ENCODE results near the gene CDC42BPA.

CDC42BPA gene

GRCh38 chr1:227308367-227309336 is 9.6 kb downstream of the CDC42BPA start:
- WGBS, 2 experiments = 90 to 95% methylated on average over 5 to 6 of the region's 6 CpGs
- Histone ChIP-seq H3K27ac (ENCODE audit: insufficient read depth, low read depth, low read length, poor library complexity, severe bottlenecking) (no peak overlapping the region), H3K9me3 (ENCODE audit: control insufficient read depth, low read length) (no peaks in the 10 kb centered on the region), H3K36me3 (ENCODE audit: control insufficient read depth, insufficient read depth, low read length) (no peaks in the 10 kb centered on the region), H3K4me3 (ENCODE audit: insufficient read depth, low read depth, low read length) (no peak overlapping the region), H3K27me3 (ENCODE audit: control insufficient read depth, insufficient read depth, low read length, poor library complexity, severe bottlenecking) (no peaks in the 10 kb centered on the region), H3K4me1 (ENCODE audit: control insufficient read depth, insufficient read depth, low read length) (no peaks in the 10 kb centered on the region)

DNA sequence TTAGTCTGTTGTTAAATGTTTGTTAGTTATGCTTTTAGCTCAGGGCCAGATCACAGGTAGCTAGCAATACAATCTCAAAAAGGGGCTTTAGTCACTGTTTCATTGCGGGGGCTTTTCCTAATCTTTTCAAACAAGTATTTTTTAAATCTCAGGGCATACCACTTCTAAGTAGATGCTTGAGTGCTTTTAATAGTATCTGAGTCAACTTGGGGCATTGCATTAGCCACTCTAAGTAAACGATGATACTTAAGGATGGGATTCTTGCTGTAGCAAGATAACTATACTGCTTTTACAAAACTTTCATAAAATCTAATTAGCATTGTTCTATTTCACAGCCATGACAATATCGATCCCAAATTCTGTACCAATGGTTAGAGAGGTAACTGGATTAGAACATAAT is 11.6 kb downstream of the CDC42BPA start:
- Histone ChIP-seq H3K36me3 (ENCODE audit: control insufficient read depth, insufficient read depth, low read length) (no peaks in the 10 kb centered on the region), H3K27me3 (ENCODE audit: control insufficient read depth, insufficient read depth, low read length, poor library complexity, severe bottlenecking) (no peaks in the 10 kb centered on the region), H3K4me1 (ENCODE audit: control insufficient read depth, insufficient read depth, low read length) (no peaks in the 10 kb centered on the region), H3K27ac (ENCODE audit: insufficient read depth, low read depth, low read length, poor library complexity, severe bottlenecking) (no peak overlapping the region), H3K4me3 (ENCODE audit: insufficient read depth, low read depth, low read length) (no peak overlapping the region), H3K9me3 (ENCODE audit: control insufficient read depth, low read length) (no peaks in the 10 kb centered on the region)
- 88 to 100% methylated on average over 2 to 3 of the region's 3 CpGs for WGBS, 2 experiments

DNA sequence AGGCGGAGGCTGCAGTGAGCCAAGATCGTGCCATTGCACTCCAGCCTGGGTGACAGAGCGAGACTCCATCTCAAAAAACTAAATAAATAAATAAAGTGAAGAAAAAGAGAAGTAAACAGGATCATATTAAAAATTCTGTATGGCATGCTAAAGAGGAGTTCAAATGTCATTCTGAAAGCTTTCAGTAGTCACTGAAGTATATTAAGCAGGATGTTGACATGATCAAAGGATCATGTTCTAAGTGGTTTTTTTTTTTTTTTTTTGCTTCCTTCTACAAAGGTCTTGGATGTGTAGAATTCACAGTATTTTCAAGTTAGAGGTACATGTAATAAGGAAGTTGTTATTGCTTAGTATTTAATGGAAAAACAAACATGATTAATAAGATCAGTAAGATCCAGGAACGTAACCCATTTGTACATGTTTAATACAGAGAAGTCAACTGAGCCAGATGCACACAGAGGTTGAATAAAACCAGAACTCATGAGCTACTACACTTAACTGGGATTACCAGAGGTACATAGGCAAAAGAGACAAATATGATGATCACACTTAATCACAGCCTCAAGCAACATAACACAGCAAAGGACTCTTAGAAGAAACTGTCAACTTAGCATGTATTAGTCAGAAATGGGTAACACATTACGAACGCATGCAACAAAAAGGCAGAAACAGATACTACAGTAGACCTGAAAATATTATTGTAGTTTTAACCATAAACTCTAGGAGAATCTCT is 12.2 kb downstream of the CDC42BPA start:
- Histone ChIP-seq H3K4me3 (ENCODE audit: insufficient read depth, low read depth, low read length) (no peak overlapping the region), H3K27ac (ENCODE audit: insufficient read depth, low read depth, low read length, poor library complexity, severe bottlenecking) (no peak overlapping the region), H3K4me1 (ENCODE audit: control insufficient read depth, insufficient read depth, low read length) (no peaks in the 10 kb centered on the region), H3K9me3 (ENCODE audit: control insufficient read depth, low read length) (no peaks in the 10 kb centered on the region), H3K36me3 (ENCODE audit: control insufficient read depth, insufficient read depth, low read length) (no peaks in the 10 kb centered on the region), H3K27me3 (ENCODE audit: control insufficient read depth, insufficient read depth, low read length, poor library complexity, severe bottlenecking) (no peaks in the 10 kb centered on the region)
- 95 to 100% methylated on average over 3 to 4 of the region's 6 CpGs for WGBS, 2 experiments

GRCh38 chr1:227304665-227305064 is 13.6 kb downstream of the CDC42BPA start:
- Histone ChIP-seq H3K27me3 (ENCODE audit: control insufficient read depth, insufficient read depth, low read length, poor library complexity, severe bottlenecking) (no peaks in the 10 kb centered on the region), H3K27ac (ENCODE audit: insufficient read depth, low read depth, low read length, poor library complexity, severe bottlenecking) (no peak overlapping the region), H3K4me3 (ENCODE audit: insufficient read depth, low read depth, low read length) (no peak overlapping the region), H3K36me3 (ENCODE audit: control insufficient read depth, insufficient read depth, low read length) (no peaks in the 10 kb centered on the region), H3K9me3 (ENCODE audit: control insufficient read depth, low read length) (no peaks in the 10 kb centered on the region), H3K4me1 (ENCODE audit: control insufficient read depth, insufficient read depth, low read length) (no peaks in the 10 kb centered on the region)

DNA sequence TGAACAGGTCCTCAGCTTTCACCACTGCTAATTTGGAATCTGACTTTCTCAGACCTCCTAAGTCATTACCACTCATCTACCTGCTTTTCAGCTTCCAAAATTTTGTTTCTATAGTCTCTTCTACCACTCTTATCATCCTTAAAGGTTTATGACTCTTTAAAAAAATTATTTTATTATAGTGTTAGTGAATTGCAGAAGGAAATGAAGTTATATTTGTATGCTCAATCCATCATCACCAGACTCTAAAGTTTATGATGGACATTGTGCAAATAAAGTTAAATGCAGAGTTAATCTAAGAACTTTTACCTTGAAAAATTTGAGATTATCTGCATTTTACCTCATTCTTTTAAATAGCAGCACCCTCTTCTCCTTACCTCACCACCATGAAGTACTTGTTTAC is 14.6 kb downstream of the CDC42BPA start:
- Histone ChIP-seq H3K27ac (ENCODE audit: insufficient read depth, low read depth, low read length, poor library complexity, severe bottlenecking) (no peak overlapping the region), H3K36me3 (ENCODE audit: control insufficient read depth, insufficient read depth, low read length) (no peaks in the 10 kb centered on the region), H3K4me1 (ENCODE audit: control insufficient read depth, insufficient read depth, low read length) (no peaks in the 10 kb centered on the region), H3K27me3 (ENCODE audit: control insufficient read depth, insufficient read depth, low read length, poor library complexity, severe bottlenecking) (no peaks in the 10 kb centered on the region), H3K9me3 (ENCODE audit: control insufficient read depth, low read length) (no peaks in the 10 kb centered on the region), H3K4me3 (ENCODE audit: insufficient read depth, low read depth, low read length) (no peak overlapping the region)

DNA sequence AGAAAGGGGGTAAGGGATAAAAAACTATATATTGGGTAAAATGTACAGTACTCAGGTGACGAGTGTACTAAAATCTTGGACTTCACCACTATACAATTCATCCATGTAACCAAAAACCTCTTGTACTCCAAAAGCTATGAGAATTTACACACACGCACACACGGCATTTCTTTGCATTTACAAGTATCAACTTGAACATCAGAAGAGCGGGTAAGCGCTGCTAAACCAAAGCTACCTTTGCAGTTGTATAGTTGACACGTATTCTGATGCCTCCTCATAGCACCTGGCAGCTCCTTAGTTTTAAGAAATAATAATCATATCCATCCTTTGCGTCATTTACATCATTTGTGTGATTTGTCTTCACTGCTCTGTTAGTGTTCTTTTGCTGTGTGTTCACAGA is 17.6 kb downstream of the CDC42BPA start:
- Histone ChIP-seq H3K4me1 (ENCODE audit: control insufficient read depth, insufficient read depth, low read length) (no peaks in the 10 kb centered on the region), H3K9me3 (ENCODE audit: control insufficient read depth, low read length) (no peaks in the 10 kb centered on the region), H3K27ac (ENCODE audit: insufficient read depth, low read depth, low read length, poor library complexity, severe bottlenecking) (no peak overlapping the region), H3K36me3 (ENCODE audit: control insufficient read depth, insufficient read depth, low read length) (no peaks in the 10 kb centered on the region), H3K27me3 (ENCODE audit: control insufficient read depth, insufficient read depth, low read length, poor library complexity, severe bottlenecking) (no peaks in the 10 kb centered on the region), H3K4me3 (ENCODE audit: insufficient read depth, low read depth, low read length) (no peak overlapping the region)
- WGBS, 2 experiments = 96 to 97% methylated on average over 6 to 7 of the region's 7 CpGs

GRCh38 chr1:227299688-227300087 is 18.6 kb downstream of the CDC42BPA start:
- H3K36me3 ChIP-seq (ENCODE audit: control insufficient read depth, insufficient read depth, low read length) = no peaks in the 10 kb centered on the region
- no peaks in the 10 kb centered on the region for H3K9me3 ChIP-seq (ENCODE audit: control insufficient read depth, low read length)
- no peaks in the 10 kb centered on the region for H3K4me1 ChIP-seq (ENCODE audit: control insufficient read depth, insufficient read depth, low read length)
- no peak overlapping the region for H3K4me3 ChIP-seq (ENCODE audit: insufficient read depth, low read depth, low read length)
- H3K27ac ChIP-seq (ENCODE audit: insufficient read depth, low read depth, low read length, poor library complexity, severe bottlenecking) = no peak overlapping the region
- H3K27me3 ChIP-seq (ENCODE audit: control insufficient read depth, insufficient read depth, low read length, poor library complexity, severe bottlenecking) = no peaks in the 10 kb centered on the region
- 86 to 87% methylated on average over 3 of the region's 4 CpGs for WGBS, 2 experiments

GRCh38 chr1:227299241-227299627 is 19.1 kb downstream of the CDC42BPA start:
- Histone ChIP-seq H3K27ac (ENCODE audit: insufficient read depth, low read depth, low read length, poor library complexity, severe bottlenecking) (no peak overlapping the region), H3K4me3 (ENCODE audit: insufficient read depth, low read depth, low read length) (no peak overlapping the region), H3K36me3 (ENCODE audit: control insufficient read depth, insufficient read depth, low read length) (no peaks in the 10 kb centered on the region), H3K4me1 (ENCODE audit: control insufficient read depth, insufficient read depth, low read length) (no peaks in the 10 kb centered on the region), H3K9me3 (ENCODE audit: control insufficient read depth, low read length) (no peaks in the 10 kb centered on the region), H3K27me3 (ENCODE audit: control insufficient read depth, insufficient read depth, low read length, poor library complexity, severe bottlenecking) (no peaks in the 10 kb centered on the region)

- WGBS, 2 experiments = 96 to 100% methylated on average over 2 to 3 of the region's 3 CpGs
- H3K27ac ChIP-seq (ENCODE audit: insufficient read depth, low read depth, low read length, poor library complexity, severe bottlenecking) = no peak overlapping the region
Measured at GRCh38 chr1:227298512-227299240, 19.6 kb downstream of the CDC42BPA start.

More at GRCh38 chr1:227298512-227299240, 19.6 kb downstream of the CDC42BPA start:
- H3K4me3 ChIP-seq (ENCODE audit: insufficient read depth, low read depth, low read length) = no peak overlapping the region
- no peaks in the 10 kb centered on the region for H3K36me3 ChIP-seq (ENCODE audit: control insufficient read depth, insufficient read depth, low read length)
- no peaks in the 10 kb centered on the region for H3K9me3 ChIP-seq (ENCODE audit: control insufficient read depth, low read length)
- no peaks in the 10 kb centered on the region for H3K27me3 ChIP-seq (ENCODE audit: control insufficient read depth, insufficient read depth, low read length, poor library complexity, severe bottlenecking)
- H3K4me1 ChIP-seq (ENCODE audit: control insufficient read depth, insufficient read depth, low read length) = no peaks in the 10 kb centered on the region
